Measurements from ENCODE around the gene DLG5.

Gene DLG5

GRCh38 chr10:77909749-77910375 lies 16.7 kb downstream of the DLG5 start:
- DNase-seq: no peak

GRCh38 chr10:77909021-77909748 lies 17.4 kb downstream of the DLG5 start:
- DNase-seq: no peak

DNA sequence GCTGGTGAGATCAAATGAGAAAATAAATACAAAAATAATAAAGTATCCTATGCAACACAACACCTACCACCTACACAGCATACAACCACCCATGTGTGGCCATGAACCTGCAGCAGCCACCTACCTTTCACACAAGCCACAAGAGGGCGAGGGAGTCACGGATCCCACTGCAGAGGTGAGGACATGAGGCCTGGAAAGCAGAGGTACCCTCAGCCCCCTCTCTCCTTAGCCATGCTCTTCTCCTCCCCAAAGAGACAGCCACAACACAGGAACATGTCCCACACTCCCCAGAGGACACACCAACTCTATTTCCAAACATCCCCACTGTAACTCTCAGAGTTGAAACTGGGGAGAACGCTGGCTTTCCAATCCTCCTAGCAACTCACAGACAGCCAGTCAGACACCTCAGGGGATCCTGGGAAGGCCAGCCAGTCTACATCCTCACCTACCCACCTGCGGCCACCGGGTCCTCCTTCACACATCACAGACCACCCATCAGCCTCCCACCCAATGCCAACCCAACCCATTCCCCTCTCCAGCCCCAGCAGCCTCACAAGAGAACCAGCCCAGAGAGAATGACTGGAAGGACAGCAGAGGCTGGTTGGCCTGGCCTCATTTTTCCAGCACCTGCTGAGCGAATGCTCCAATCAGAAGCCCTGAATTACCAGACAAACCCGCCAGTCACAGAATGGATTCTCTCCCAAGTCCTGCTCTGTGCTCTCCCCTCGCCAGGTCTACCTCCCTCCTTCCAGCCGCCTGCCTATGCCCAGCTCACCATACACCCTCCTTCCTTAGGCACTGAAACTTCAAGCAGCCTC lies 18.4 kb downstream of the DLG5 start:
- no peak for DNase-seq

- DNase-seq: no peak
Measured at GRCh38 chr10:77907462-77907861, 19.1 kb downstream of the DLG5 start.

GRCh38 chr10:77906951-77907421 lies 19.6 kb downstream of the DLG5 start:
- DNase-seq: no peak

DNA sequence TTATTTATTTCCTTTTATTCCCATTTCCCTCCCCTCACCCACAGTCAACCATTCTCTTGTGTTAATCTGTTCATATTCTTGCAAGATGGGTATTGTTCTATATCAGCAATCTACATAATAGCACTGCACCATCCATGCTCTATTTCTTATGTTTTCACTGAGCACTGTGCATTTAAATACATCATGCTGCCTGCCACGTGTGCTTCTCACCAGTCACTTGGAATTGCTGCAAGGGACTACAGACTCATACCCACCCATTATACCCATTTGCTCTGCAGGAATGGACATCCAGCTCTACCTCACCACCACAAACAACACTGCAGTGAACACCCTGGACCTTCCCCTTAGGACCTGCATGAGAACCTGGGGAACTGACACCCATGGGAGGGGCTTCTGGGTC lies 20.8 kb downstream of the DLG5 start:
- DNase-seq: no peak

- no peak for DNase-seq
Measured at GRCh38 chr10:77905086-77905748, 21.3 kb downstream of the DLG5 start.

GRCh38 chr10:77904100-77904840 lies 22.3 kb downstream of the DLG5 start:
- DNase-seq: no peak

GRCh38 chr10:77902159-77902558 lies 24.4 kb downstream of the DLG5 start:
- DNase-seq: no peak

DNA sequence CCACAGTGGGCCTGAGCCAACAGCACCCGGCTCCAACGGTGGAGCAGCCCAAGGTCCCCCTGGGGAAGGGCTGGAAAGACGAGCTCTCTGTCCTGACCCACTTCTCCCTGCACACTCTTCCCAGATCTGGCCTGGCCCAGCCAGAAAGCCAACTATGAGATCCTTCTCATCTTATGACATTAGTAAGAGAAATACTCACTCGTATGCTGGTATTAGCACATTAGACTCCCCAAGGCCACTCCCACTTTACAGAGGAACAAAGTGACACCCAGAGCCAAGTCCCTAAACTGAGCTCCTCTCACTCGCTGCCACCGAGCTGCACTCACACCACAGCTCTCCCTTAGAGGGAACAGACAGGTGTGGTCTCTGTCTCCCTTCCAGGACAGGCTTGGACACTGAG lies 24.8 kb downstream of the DLG5 start:
- DNase-seq: no peak

GRCh38 chr10:77899690-77900089 lies 26.9 kb downstream of the DLG5 start:
- no peak for DNase-seq

GRCh38 chr10:77899080-77899477 lies 27.5 kb downstream of the DLG5 start:
- no peak for DNase-seq

GRCh38 chr10:77898323-77899079 lies 28.1 kb downstream of the DLG5 start:
- no peak for DNase-seq

- no peak for DNase-seq
Measured at GRCh38 chr10:77896058-77896457, 30.5 kb downstream of the DLG5 start.

DNA sequence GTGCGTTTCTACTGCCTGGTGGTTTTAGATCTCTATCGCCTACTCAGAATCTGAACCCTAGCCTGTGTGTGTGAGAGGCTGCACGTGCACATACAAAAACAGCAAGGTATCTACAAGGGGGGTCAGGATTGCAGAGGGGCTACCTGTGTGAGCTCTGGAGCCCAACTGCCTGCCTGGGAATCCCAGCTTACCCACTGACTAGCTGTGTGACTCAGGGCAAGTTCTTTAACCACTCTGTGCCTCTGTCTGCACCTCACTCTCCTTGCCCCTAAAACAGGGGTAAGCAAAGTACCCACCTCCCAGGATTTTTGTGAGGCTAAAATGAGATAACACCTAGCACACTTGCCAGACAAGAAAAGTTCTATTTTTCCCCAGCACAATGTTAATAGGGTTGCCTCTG lies 32.5 kb downstream of the DLG5 start:
- DNase-seq: no peak

- no peak for DNase-seq
Measured at GRCh38 chr10:77893386-77893785, 33.2 kb downstream of the DLG5 start.

DNA sequence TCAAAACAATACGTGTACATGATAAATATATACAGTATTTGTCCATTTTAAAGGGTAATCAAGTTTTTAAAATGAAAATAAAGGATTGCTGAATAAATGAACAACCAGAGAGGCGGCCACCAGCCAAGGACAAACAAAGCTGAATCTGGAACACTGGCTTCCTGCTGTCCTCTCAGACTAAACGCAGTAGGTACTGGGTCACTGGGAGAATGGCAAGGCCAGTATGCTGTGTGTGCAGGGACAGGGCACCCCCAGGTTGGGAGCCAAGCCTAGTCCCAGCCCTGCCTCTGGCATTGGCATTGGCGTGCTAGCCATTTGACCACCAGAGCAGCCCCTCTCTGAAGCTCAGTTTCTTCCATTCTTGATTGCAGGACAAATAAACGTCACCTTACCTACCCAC lies 33.8 kb downstream of the DLG5 start:
- DNase-seq: no peak

DNA sequence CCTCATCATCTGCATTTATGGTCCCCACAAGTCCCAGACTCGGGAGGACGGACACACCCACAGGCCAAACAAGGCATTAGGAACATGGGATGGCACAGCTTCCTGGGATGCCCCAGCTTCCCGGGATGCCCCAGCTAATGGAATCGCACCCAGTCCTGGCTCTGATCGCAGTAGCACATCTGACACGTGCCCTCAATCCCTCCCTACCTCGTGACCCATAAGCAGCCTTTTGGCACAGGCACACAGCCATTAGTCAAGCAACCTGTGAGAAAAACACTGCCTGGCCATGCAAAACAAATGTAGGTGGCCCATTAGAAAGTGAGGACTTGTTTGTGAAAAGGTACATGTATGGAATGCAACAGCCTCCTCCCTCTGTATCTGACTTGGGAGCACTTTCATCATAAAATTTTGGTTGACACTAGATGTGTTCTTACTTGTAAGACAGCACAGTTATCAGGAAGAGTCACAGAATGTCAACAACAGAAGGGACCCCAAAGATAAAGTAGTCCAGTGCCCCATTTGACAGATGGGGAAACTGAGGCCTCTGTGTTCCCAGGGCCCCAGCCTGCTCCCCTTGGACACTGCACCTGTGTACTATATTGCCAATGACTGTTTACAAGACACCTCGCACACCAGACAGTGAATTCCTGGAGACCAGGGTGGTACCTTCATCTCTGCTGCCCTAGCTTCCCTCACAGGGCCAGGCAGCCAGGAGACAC lies 34.4 kb downstream of the DLG5 start:
- no peak for DNase-seq

DNA sequence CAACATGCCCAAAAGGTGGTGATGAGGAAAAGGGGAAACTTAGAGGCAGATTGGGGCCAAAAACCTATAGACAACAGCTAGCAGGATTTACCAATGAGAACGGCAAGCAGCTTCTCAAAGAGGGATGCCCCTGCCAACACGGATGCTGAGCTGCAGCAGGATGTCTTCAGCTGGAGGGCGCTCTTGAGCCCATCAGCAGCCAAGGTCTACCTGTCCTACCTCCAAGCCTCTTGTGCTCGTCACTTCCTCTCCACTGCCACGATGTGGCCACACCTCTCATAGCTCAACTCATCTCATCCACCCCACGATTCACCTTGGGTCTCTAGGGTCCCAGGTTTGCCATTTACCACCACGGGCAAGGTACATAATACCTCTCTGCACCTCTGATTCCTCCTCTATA lies 36.5 kb downstream of the DLG5 start:
- DNase-seq: no peak

- no peak for DNase-seq
Measured at GRCh38 chr10:77889277-77889903, 37.2 kb downstream of the DLG5 start.

DNA sequence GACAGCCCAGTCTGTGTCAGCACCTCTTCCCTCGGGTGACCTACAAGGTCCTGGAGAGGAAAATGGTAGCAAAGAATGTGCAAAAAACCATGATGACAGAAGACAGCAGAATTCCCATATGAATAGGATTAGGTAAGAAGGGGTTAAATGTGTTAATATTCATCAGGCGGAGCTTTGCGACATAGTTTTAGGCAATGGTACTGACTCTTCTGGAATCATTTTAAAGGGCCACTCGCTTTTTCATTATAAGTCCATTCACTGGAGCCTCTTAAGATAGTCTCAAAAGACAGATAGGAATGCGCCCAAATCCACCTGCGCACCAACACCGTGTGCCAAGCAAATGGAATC lies 38.2 kb downstream of the DLG5 start:
- DNase-seq: no peak
